Raji (cell line): ENCODE results near the gene EFS.

ENCODE experiments used
- POLR2A ChIP-seq: IDR thresholded peaks from 2 replicates; pipeline ENCODE4 v1.6.1; 2011; ENCODE audit warnings: low read depth, low read length, control low read depth; ENCODE audit not compliant: insufficient read depth

Gene EFS

GRCh38 chr14:23385244-23385641, 20.3 kb upstream of the EFS start:
- no peak for TF ChIP-seq POLR2A

- TF ChIP-seq POLR2A, result no peak
Observed at GRCh38 chr14:23384364-23385080, 19.6 kb upstream of the EFS start.

GRCh38 chr14:23382731-23383440, 17.9 kb upstream of the EFS start:
- no peak for TF ChIP-seq POLR2A

GRCh38 chr14:23382276-23382675, 17.3 kb upstream of the EFS start:
- no peak for TF ChIP-seq POLR2A

GRCh38 chr14:23381871-23382270, 16.9 kb upstream of the EFS start:
- TF ChIP-seq POLR2A, result no peak

GRCh38 chr14:23380976-23381375, 16.0 kb upstream of the EFS start:
- TF ChIP-seq POLR2A, result no peak

- no peak for TF ChIP-seq POLR2A
Observed at GRCh38 chr14:23380197-23380914, 15.4 kb upstream of the EFS start.

- no peak for TF ChIP-seq POLR2A
Observed at GRCh38 chr14:23379366-23380196, 14.6 kb upstream of the EFS start.

- no peak for TF ChIP-seq POLR2A
Observed at GRCh38 chr14:23378612-23379220, 13.7 kb upstream of the EFS start.

- TF ChIP-seq POLR2A, result no peak
Observed at GRCh38 chr14:23377573-23378563, 12.9 kb upstream of the EFS start.

GRCh38 chr14:23377198-23377550, 12.2 kb upstream of the EFS start:
- no peak for TF ChIP-seq POLR2A

GRCh38 chr14:23376482-23377197, 11.7 kb upstream of the EFS start, which contains the start of gene CMTM5:
CMTM5 (plus strand) TSS chr14:23377046; CDS start chr14:23377252, 206 bp downstream.
- TF ChIP-seq POLR2A, result no peak

GRCh38 chr14:23375527-23376251, 10.7 kb upstream of the EFS start:
- no peak for TF ChIP-seq POLR2A

- no peak for TF ChIP-seq POLR2A
Observed at GRCh38 chr14:23373041-23373440, 8.1 kb upstream of the EFS start.
